Fibroblast of skin of scalp (primary cell): ENCODE measurements around the gene YBX2.

ENCODE experiments used
- DNase-seq: peaks from one replicate; pipeline ENCODE4 v3.0.0-alpha.2; 2013

The YBX2 gene

DNA sequence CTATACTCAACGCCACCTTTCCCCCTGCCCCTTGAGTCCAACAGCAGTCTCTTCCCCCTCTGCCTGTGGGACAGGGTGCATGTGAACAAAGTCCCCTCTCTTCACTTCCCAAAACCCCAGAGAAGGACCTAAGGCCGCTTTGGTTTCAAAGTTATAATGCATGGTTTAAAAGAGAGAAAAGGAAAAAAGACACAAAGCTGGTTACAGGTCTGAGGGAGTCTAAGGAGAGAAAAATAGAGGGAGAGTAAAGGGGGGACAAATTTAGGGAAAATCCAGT, 51.0 kb downstream of the YBX2 start:
- DNase-seq: no peak

DNA sequence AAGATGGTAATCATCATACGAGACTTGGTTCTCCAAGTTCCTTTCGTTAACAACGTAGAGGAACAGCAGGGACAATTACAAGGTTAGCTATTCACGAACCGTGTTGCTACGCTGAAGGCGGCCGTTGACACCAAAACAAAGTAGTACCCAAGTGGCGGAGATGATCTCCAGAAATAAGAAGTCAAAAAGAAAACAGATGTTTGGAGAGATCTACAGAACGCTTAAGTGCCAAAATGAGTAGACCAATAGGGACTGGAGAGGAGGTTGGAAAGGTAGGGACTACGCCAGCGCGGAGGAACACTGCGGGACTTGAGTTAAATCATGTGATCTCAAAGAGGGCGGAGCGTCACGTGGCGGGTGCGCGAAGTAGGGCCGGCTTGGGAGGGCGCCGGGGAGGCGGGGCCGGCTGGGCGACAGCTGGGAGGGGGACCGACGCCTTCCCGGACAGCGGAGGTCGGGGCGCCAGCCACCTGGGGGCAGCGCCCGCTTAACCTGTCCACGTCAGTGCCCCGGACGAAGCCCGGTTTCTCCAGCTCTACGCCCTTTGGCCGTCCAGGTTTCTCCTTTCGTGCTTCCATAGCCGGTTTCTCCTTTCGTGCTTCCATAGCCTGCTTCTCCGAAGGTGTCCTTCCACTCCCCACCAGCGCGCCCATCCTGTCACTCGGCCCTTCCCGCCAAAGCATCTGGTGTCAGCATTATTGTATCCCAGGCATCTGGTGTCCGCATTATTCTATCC, 51.6 kb downstream of the YBX2 start:
- peak; percentile 97 for DNase-seq

DNA sequence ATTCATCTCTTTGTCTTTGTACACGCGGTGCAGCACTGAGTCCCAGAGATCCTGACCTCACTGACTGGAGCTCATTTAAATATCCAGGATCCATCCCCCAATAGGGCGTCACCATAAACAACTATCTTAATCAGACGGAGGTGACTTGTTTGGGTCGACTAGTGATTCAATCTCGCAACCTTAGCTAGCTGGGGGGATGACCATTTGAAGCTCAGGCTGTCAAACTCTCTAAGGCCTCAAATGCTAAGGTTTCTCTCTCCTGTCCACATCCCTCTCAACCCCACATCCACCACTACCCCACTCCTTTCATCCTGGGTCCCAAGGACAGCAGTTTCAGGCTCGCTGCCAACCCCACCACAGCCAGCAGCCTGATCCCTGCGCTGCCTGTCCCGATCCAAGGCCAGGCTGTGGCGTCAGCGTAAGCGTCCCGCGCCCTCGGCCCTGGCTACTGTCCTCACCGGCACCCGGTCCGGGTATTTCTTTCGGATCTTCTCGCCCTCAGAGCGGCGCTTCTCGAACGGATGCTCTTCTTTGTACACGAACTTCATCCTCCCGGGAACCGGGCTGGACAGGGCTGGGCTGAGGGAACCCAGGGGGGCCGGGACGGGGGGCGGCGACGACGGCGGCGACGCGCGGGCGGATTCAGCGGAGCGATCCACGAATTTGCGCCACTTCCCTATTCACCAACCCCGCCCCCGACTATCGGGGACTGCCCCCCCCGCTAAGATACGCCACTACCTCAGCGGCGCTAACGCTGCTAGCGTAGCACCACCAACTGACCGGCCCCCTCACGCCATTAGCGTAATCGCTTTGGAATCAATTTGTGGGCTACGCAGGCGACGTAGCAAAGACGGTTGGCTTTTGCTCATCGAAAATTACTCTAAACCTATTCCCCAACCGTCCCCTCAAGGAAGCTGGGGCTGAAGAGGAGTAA, 52.4 kb downstream of the YBX2 start, which contains the start of gene GABARAP:
Gene GABARAP (minus strand): TSS at position 667 of the 934 bp plus-strand sequence. CDS start 119 bp downstream, at position 548.
- peak; percentile 94 for DNase-seq

DNA sequence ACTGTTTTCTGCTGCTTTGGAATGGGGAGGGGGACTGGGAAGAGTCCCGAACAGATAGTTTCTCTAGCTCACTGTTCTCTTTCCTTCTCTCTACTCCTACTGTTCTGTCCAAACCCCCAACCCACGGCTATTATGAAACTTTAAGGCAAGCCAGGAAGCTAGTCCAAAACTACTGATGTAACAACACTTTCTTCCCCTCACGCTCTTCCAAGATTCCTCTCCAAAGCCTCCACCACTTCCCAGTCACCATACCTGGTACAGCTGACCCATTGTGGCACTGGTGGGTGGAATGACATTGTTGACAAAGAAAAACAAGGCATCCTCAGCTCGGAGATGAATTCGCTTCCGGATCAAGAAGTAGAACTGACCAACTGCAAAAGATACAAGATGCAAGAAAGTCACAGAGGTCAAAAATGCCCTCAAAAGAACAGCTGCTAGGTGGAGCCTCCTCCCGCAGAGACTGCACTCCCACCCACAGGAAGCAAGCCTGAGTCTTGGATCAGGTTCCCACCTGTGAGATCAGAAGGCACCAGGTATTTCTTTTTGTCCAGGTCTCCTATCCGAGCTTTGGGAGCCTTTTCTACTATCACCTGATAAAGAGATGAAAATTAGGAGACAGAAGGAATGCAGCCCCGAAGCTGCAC, 53.2 kb downstream of the YBX2 start:
- no peak for DNase-seq

DNA sequence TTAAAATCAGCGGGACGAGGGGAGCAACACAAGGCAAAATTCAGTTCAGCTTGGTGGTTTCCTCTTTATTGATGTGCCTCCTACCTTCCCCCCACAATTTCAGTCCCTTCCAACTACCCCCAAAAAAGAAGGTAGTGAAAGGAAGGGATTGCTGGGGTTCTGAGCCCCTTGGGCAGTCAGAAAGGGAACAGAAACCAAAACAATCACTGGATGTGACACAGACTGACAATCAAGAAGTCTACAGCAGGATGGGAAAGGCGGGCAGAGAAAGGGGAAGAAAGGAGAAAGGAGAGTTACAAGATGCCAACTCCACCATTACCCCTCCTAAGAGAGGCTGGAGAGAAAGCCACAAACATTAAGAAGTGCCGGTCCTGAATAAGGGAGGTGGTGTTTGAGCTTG, 54.1 kb downstream of the YBX2 start:
- DNase-seq: no peak

DNA sequence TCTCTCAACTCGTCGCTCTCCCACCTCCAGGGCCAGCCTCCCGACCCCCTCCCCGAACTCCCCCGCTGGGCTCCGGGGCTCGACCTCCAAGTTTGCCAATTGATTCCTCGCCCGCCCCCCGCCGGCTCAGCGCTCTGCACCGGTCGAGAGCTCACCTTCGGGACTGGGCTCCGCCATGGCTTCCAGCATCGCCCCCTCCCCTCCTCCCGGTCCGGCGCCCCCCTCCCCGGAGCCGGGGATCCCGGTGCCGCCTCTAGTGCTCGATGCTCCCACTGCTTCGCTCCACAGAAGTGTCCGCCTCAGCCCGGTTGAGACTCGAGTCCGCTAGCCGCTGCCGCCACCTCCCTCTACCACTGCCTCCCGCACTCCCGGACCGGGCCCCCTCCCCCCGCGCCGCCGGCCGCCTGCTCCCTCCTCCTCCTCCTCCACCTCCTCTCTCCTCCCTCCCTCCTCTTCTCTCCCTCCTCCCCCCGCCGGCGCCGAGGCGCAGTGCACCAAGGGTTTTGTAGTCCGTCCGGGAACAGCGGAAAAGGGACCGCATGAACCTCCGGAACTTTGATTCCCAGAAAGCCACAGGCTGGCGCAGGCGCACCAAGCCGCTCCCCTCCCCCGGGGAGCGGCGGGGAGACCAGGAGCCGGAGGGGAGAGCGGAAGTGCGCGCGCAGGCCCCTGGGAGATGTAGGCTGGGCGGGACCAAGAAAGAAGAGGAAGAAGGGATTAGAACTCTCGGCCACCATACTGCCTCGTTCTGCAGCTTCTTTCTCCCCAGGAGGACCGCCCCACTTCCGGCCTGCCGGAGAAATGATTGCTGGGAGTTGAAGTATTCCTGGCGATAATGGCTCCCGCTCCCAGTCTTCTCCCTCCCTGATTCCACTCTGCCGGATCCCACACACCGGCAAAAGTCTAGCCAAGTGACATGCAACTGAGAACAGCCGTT, 55.1 kb downstream of the YBX2 start, which contains the start of gene PHF23:
Gene PHF23 (minus strand): TSS at position 367 of the 937 bp plus-strand sequence. CDS start 178 bp downstream, at position 189.
- peak; percentile 100 for DNase-seq

DNA sequence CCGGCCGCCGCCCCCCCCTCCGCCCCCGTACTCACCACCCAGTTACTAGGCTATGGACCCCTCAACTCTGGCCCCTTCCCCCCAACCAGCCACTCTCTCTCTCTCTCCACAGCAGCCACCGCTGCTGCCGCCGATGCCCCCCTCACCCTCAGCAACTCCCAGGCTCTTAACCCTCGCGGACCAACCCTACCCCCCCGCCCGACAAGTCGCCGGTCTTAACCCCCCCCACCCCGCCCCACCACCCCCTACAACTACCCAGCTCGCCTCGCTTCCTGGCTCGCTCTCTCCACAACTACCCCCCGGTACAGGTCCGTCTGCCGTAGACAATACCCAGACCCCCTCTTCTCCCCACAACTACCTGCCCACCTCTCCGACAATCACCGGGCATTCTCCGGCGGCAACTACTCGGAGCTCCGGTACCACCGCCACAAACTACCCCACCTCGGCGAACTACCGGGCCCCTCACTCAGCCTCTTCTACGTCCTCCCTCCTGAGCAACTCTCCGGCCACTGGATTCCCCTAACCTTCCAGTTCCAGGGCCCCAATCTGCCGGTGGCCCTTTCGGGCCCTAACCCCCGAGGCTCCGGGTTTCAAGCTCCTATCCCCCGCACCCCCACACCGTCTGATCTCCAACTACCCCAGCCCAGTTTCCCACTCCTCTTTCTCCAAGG, 55.9 kb downstream of the YBX2 start:
- DNase-seq: peak; percentile 42
